ENCODE results near the gene MSANTD1.

MSANTD1 gene

DNA sequence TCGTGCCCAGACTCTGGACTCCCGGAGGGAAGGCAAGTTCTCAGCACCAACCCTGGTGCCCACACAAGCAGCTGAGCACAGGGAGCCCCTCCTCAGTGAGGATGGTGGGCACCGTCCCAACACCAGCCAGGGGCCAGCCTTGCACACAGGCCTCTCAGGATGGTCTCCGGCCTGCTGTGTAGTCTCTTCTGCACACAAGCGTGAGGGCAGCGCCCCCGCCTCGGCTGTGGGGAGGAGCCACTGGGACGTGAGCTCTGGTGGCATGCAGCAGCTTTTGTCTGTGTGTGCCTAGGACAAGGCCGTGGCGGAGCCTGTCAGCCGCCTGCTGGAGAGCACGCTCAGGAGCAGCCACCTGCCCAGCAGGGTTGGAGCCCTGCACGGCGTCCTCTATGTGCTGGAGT is 16.1 kb upstream of the MSANTD1 start:
- DNase-seq (ENCODE audit: low read depth, low spot score), result no peak

DNA sequence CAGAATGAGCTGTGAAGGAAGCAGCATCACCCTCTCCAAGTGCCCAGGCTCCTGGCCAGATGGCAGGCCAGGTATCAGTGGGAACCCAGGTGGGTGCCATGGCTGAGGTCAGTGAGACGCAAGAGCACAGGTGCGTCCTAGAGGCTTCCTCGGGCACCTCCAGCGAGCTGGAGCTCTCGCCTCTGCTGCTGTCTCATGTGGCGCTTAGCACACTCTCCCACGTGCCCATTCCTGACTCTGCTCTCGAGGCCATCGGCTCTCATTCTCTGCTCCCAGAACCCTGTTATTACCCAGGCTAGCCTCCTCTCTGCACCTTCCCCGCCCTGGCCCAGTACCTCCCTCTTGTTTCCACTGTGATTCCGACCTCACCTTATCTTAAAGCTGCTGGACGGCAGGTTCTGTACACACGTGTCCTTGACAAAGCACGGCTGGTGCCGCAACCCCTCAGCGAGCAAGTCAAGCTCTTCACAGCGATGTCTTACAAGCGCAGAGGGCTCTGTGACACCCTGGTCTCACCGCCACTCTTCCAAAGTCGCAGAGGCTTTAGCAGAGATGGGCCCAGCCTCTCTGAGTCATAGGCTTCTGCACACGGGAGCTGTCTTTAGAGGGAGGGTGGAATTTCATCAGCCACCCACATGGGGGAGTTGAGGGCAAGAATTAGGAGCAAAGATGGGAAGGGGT is 15.4 kb upstream of the MSANTD1 start:
- DNase-seq (ENCODE audit: low read depth, low spot score), result no peak

DNA sequence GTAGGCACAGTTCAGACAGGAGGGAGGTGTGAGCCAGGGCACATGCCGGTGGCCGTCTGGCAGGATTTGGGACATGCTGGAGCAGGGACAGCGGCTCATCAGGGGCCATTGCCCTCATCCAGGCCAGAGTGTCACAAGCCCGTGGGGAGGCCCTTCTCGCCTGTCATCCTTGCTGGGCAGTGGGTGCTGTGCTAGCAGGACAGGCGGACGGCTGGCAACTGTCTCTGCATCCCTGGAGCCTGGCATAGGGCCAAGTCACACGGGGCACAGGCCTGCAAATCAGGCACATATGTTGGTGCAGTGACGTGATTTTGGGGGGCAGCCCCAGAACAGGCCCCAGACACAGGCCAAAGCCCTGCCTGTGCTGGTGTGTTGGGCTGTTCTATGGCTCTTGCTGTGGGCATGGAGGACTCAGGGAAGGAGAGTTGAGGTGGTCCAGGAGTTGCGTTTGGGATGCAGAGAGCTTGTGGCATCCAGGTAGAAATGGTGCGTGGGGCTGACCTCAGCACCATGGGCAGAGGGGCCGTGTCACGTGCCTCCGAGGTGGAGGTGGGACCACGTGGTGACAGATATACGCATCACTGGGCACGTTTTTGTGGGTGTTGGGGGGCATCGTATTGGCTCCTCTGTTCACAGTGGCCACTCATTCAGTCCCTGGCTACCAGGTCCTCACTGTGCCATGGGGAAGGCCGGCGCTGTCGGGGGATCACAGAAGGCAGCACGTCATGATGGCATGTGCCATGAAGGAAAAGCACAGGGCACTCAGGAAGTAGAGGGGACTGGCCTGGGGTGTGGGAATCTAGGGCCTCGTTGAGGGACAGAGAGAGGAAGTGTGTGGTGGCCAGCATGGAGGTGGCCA is 14.6 kb upstream of the MSANTD1 start:
- no peak for DNase-seq (ENCODE audit: low read depth, low spot score)

GRCh38 chr4:3235030-3235345 is 14.0 kb upstream of the MSANTD1 start:
- no peak for DNase-seq (ENCODE audit: low read depth, low spot score)

DNA sequence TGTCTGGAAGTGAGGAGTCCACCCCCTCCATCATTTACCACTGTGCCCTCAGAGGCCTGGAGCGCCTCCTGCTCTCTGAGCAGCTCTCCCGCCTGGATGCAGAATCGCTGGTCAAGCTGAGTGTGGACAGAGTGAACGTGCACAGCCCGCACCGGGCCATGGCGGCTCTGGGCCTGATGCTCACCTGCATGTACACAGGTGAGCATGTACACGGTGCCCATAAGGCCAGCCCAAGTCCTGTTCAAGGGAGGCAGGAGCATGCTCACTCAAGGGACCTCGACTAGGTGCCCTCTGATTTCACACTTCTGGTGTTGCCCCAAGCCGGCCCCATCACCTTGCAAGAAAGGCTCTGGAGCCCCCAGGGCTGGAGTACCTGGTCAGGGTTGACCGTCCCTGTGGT is 13.4 kb upstream of the MSANTD1 start:
- no peak for DNase-seq (ENCODE audit: low read depth, low spot score)

DNA sequence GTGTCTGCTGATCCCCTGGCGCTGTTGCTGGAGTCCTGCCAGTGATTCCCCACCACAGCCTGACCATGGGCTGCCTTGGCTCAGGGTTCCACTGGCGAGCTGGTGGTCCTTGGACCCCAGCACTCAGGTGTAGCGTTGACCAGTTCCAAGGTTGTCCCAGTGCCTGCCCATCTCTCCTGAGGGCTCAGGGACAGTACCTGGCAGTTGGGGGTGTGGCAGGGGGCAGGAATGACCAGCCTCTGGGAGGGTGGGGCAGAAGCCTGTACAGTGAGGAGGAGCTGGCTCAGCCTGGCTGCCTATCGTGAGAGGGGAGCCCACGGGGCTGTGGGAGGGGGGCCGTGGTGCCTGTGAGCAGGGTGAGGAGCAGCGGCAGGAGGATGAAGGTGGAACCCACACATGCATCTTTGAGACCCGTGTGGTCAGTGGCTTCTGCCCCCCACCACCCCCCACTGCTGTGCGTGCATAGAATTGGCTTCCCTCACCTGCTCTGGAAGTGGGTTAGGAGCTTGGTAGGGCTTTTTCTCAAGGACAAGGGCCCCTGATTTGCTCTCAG is 12.6 kb upstream of the MSANTD1 start:
- no peak for DNase-seq (ENCODE audit: low read depth, low spot score)

- DNase-seq (ENCODE audit: low read depth, low spot score), result no peak
Observed at GRCh38 chr4:3237266-3237665, 11.7 kb upstream of the MSANTD1 start.

GRCh38 chr4:3237712-3238560 is 11.0 kb upstream of the MSANTD1 start:
- peak; percentile 28 for DNase-seq (ENCODE audit: low read depth, low spot score)

DNA sequence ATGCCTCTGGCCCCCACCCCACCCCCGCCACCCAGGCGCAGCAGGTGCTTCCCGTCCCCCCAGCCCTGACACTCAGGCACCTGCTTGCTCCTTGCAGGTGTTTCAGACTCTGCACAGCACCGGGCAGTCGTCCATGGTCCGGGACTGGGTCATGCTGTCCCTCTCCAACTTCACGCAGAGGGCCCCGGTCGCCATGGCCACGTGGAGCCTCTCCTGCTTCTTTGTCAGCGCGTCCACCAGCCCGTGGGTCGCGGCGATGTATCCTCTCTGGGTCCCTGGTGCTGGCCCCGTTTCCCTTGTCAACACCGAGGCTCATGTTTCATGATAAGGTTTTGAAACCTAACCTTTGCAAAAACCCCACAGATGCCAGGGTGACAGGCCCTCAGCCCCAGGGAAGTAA is 10.2 kb upstream of the MSANTD1 start:
- no peak for DNase-seq (ENCODE audit: low read depth, low spot score)

GRCh38 chr4:3239303-3239702 is 9.7 kb upstream of the MSANTD1 start:
- no peak for DNase-seq (ENCODE audit: low read depth, low spot score)

- no peak for DNase-seq (ENCODE audit: low read depth, low spot score)
Observed at GRCh38 chr4:3239998-3240920, 8.7 kb upstream of the MSANTD1 start.

- DNase-seq (ENCODE audit: low read depth, low spot score), result no peak
Observed at GRCh38 chr4:3240936-3241522, 7.9 kb upstream of the MSANTD1 start.

DNA sequence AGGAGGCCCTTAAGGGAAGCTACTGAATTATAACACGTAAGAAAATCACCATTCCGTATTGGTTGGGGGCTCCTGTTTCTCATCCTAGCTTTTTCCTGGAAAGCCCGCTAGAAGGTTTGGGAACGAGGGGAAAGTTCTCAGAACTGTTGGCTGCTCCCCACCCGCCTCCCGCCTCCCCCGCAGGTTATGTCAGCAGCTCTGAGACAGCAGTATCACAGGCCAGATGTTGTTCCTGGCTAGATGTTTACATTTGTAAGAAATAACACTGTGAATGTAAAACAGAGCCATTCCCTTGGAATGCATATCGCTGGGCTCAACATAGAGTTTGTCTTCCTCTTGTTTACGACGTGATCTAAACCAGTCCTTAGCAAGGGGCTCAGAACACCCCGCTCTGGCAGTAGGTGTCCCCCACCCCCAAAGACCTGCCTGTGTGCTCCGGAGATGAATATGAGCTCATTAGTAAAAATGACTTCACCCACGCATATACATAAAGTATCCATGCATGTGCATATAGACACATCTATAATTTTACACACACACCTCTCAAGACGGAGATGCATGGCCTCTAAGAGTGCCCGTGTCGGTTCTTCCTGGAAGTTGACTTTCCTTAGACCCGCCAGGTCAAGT is 6.9 kb upstream of the MSANTD1 start:
- no peak for DNase-seq (ENCODE audit: low read depth, low spot score)

DNA sequence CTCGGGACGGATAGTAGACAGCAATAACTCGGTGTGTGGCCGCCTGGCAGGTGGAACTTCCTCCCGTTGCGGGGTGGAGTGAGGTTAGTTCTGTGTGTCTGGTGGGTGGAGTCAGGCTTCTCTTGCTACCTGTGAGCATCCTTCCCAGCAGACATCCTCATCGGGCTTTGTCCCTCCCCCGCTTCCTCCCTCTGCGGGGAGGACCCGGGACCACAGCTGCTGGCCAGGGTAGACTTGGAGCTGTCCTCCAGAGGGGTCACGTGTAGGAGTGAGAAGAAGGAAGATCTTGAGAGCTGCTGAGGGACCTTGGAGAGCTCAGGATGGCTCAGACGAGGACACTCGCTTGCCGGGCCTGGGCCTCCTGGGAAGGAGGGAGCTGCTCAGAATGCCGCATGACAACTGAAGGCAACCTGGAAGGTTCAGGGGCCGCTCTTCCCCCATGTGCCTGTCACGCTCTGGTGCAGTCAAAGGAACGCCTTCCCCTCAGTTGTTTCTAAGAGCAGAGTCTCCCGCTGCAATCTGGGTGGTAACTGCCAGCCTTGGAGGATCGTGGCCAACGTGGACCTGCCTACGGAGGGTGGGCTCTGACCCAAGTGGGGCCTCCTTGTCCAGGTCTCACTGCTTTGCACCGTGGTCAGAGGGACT is 5.7 kb upstream of the MSANTD1 start:
- no peak for DNase-seq (ENCODE audit: low read depth, low spot score)

- DNase-seq (ENCODE audit: low read depth, low spot score), result no peak
Observed at GRCh38 chr4:3244002-3244401, 5.0 kb upstream of the MSANTD1 start.

DNA sequence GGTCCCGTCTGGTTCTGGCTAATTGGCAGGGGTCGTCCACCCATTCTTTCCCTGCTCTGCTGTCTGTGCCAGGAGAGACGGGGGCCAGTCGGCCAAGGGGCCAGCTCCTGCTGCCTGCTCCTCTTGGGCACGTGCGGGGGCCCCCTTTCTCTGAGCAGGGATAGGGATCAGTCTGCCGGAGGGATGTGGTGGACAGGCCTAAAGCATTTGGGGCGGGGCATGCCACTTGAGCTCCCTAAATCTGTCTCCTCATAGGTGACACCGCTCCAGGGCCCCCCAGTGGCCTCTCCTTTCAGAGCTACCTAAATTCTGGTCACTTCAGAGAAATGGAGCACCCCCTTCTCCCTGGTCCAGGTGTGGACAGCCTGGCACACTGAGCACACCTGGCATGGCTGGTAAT is 4.2 kb upstream of the MSANTD1 start:
- DNase-seq (ENCODE audit: low read depth, low spot score), result no peak

DNA sequence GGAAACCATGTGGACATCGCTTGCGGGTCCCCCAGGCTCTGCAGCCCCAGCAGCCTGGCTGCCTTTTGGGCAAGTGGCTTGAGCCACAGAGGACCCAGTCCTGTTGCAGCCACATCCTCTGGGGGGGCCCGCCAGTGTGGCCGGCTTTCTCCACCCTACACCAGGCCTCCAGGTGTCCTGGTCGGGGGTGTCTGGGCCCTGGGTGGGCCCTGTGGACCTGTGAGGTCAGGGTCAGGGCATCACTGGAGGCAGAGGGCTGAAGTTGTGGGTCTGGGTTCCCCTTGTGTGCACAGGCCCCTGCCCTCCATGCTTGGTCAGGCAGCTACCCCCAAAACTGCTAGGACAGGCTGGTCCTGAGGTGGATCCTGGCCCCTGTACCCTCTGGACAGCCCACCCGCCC is 3.3 kb upstream of the MSANTD1 start:
- DNase-seq (ENCODE audit: low read depth, low spot score), result no peak

DNA sequence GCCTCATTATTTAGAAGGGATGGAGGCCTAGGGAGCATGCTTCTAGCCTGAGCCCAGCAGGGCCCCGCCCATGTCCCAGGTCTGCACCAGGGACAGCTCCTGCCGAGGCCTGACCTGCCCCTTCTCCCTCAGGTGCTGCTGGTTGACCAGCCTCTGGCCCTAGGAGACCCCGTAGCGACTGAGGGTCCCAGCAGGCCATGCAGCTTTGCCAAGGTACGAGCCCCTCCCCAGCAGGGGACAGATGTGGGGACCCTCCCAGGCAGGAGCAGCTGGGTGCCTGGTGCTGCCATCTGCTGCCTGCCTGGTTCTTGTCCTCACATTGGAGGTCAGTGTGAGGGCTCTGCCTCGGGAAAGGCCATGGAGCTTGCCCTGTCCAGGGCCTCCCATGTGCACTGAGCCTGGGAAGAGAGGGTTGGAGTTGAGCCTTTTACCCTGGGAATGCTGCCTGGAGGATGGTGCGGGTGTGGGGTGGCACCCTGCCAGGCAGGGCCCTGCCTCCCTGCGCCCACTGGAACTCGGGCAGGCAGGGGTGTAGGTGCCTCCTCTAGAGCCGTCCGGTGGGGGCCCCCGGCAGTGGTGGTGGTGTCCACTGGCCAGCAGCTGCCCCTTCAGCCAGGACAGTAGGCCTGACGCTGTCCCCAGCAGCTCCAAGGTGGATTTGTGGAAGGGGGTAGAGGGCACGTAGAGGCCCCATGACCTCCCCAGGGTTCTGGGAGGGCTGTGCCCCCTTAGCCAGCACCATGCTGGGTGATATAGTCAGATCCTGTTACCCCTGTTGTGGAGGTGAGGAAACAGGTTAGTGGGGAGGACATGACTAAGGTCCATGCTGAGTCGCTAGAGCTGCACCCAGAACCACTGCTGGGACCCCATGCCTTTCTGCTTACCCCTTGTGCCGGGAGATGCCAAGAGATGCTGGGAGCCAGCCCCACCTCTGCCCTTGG is 2.2 kb upstream of the MSANTD1 start:
- no peak for DNase-seq (ENCODE audit: low read depth, low spot score)

All from iPS DF 19.7 (cell line).